HG02678 (cell line): ENCODE measurements around the gene PGAP3.
A peak's percentile ranks its signal among the peaks of the same experiment; 100 is the strongest.

Source experiments
- ATAC-seq: cut with Tn5 transposase; IDR thresholded peaks from one replicate; pipeline ENCODE4 v1.9.1; 2021; ENCODE audit warnings: mild to moderate bottlenecking, moderate library complexity; ENCODE audit not compliant: unreplicated experiment

Gene PGAP3

GRCh38 chr17:39640591-39641031 is 47.2 kb downstream of the PGAP3 start:
- no peak for ATAC-seq

- ATAC-seq, result no peak
These were observed 48.0 kb downstream of the PGAP3 start for GRCh38 chr17:39639566-39640458.

GRCh38 chr17:39639043-39639442 is 48.8 kb downstream of the PGAP3 start:
- no peak for ATAC-seq

GRCh38 chr17:39638317-39638716 is 49.5 kb downstream of the PGAP3 start:
- no peak for ATAC-seq

GRCh38 chr17:39636927-39637736 is 50.7 kb downstream of the PGAP3 start, which contains the start of gene STARD3:
Gene STARD3 (plus strand): TSS chr17:39637144. CDS start chr17:39653532, 16,388 bp downstream.
- ATAC-seq, result peak; percentile 80

- peak; percentile 16 for ATAC-seq
These were observed 51.3 kb downstream of the PGAP3 start for GRCh38 chr17:39636587-39636926.

- ATAC-seq, result no peak
These were observed 52.2 kb downstream of the PGAP3 start for GRCh38 chr17:39635614-39636176.

GRCh38 chr17:39634384-39634871 is 53.4 kb downstream of the PGAP3 start:
- ATAC-seq, result no peak

GRCh38 chr17:39633570-39634183 is 54.2 kb downstream of the PGAP3 start:
- no peak for ATAC-seq

- no peak for ATAC-seq
These were observed 55.5 kb downstream of the PGAP3 start for GRCh38 chr17:39632153-39632941.

- no peak for ATAC-seq
These were observed 56.5 kb downstream of the PGAP3 start for GRCh38 chr17:39631403-39631802.

GRCh38 chr17:39629898-39630297 is 58.0 kb downstream of the PGAP3 start:
- ATAC-seq, result no peak

GRCh38 chr17:39629494-39629880 is 58.4 kb downstream of the PGAP3 start:
- ATAC-seq, result no peak

- no peak for ATAC-seq
These were observed 59.0 kb downstream of the PGAP3 start for GRCh38 chr17:39628655-39629493.

GRCh38 chr17:39627712-39628516 is 59.9 kb downstream of the PGAP3 start:
- ATAC-seq, result no peak

- ATAC-seq, result no peak
These were observed 60.7 kb downstream of the PGAP3 start for GRCh38 chr17:39627047-39627711.

GRCh38 chr17:39626171-39627046 is 61.4 kb downstream of the PGAP3 start, which contains the start of gene PPP1R1B:
Gene PPP1R1B (plus strand): TSS chr17:39626952. CDS start chr17:39627393, 441 bp downstream.
- ATAC-seq, result no peak
